A549 (cell line): ENCODE measurements around the gene ADAMTSL5. TPM values are rescaled to one million over a fixed set of nuclear protein-coding genes. Genes with fewer than 3 reads are reported as not detected.

Source experiments
- ATAC-seq, 2 experiments: fragments of 200-7000 bp in 1 of 2; fragments of >200 bp in 1 of 2; cut with Nextera tagmentation in 1 of 2; cut with Tn5 transposase in 1 of 2; 3 replicates each; pipeline versions ENCODE4 v1.8.0 to v1.9.1; 2018 to 2020; ENCODE audit warnings: mild to moderate bottlenecking in 1 of 2, moderate library complexity in 1 of 2
- CTCF ChIA-PET: fragments of 300-600 bp; sonication (Branson Sonifier 250); formaldehyde crosslinking; extraction: SDS; loops from one replicate; lab custom pipeline; 2021; ENCODE audit warnings: antibody characterized with exemption, inconsistent platforms; lab: Yijun Ruan, JAX
- POLR2A ChIA-PET: fragments of 350-600 bp; formaldehyde crosslinking; extraction: SDS; loops from one replicate; lab custom pipeline; 2021; ENCODE audit warnings: antibody characterized with exemption, inconsistent platforms; lab: Yijun Ruan, JAX
- DNase-seq, 2 experiments: peaks; one replicate each; pipeline versions ENCODE4 v3.0.0 to v3.0.0-alpha.2; 2011 to 2016; ENCODE audit warnings: low read depth in 1 of 2, low spot score in 1 of 2
- FAIRE-seq: peaks from 2 replicates; lab custom pipeline; 2011; peaks lifted over from hg19 to GRCh38; lab: Jason Lieb, UNC
- H3K27ac ChIP-seq, 2 experiments: fragments of >200 bp; sonication (Bioruptor Twin); formaldehyde crosslinking; 3 replicates each; pipeline ENCODE4 v1.5.1; 2016 to 2017
- H3K4me1 ChIP-seq: fragments of >200 bp; sonication (Bioruptor Twin); formaldehyde crosslinking; 3 replicates; pipeline ENCODE4 v1.6.1; 2016
- H3K4me2 ChIP-seq: fragments of >200 bp; sonication (Bioruptor Twin); formaldehyde crosslinking; 3 replicates; pipeline ENCODE4 v1.6.1; 2016
- H3K4me3 ChIP-seq: fragments of >200 bp; sonication (Bioruptor Twin); formaldehyde crosslinking; 3 replicates; pipeline ENCODE4 v1.5.1; 2016
- H3K9me3 ChIP-seq: fragments of >200 bp; sonication (Bioruptor Twin); formaldehyde crosslinking; 3 replicates; pipeline ENCODE4 v1.6.1; 2016
- BHLHE40 ChIP-seq: IDR thresholded peaks from 2 replicates; pipeline ENCODE4 v1.6.1; 2012; ENCODE audit warnings: low read depth, low read length, inconsistent platforms
- CHD2 ChIP-seq: fragments of 150-350 bp; IDR thresholded peaks from 2 replicates; pipeline ENCODE4 v1.6.1; 2014; ENCODE audit warnings: low read length; ENCODE audit not compliant: partially characterized antibody
- CHD4 ChIP-seq: fragments of 200-600 bp; sonication (generic); IDR thresholded peaks from 2 replicates; pipeline ENCODE4 v1.6.1; 2016; ENCODE audit warnings: antibody characterized with exemption, mild to moderate bottlenecking, borderline replicate concordance
- CTCF ChIP-seq: fragments of >200 bp; sonication (Bioruptor Twin); formaldehyde crosslinking; IDR thresholded peaks from 3 replicates; pipeline ENCODE4 v1.5.1; 2016
- FOXS1 ChIP-seq: fragments of 250-450 bp; sonication (Bioruptor Pico); IDR thresholded peaks from 2 replicates; pipeline ENCODE4 v1.5.0; 2020; ENCODE audit warnings: mild to moderate bottlenecking, moderate library complexity
- HES2 ChIP-seq: fragments of >200 bp; sonication (Bioruptor Twin); formaldehyde crosslinking; IDR thresholded peaks from 2 replicates; pipeline ENCODE4 v1.6.1; 2016
- HMGXB4 ChIP-seq: fragments of 250-450 bp; sonication (Bioruptor Pico); IDR thresholded peaks from 2 replicates; pipeline ENCODE4 v1.5.0; 2021; ENCODE audit warnings: mild to moderate bottlenecking, moderate library complexity, borderline replicate concordance
- HOXA7 ChIP-seq: fragments of 250-450 bp; sonication (Bioruptor Pico); IDR thresholded peaks from 2 replicates; pipeline ENCODE4 v1.5.0; 2020; ENCODE audit warnings: mild to moderate bottlenecking, moderate library complexity
- HOXB13 ChIP-seq: fragments of 250-450 bp; sonication (Bioruptor Pico); IDR thresholded peaks from 2 replicates; pipeline ENCODE4 v1.5.0; 2020; ENCODE audit warnings: low read depth, mild to moderate bottlenecking, moderate library complexity
- HOXB5 ChIP-seq: fragments of 250-450 bp; sonication (Bioruptor Pico); IDR thresholded peaks from 2 replicates; pipeline ENCODE4 v1.5.0; 2020; ENCODE audit warnings: mild to moderate bottlenecking, moderate library complexity
- MAX ChIP-seq: IDR thresholded peaks from 2 replicates; pipeline ENCODE4 v1.6.1; 2012
- NPAS2 ChIP-seq: fragments of 250-450 bp; sonication (Bioruptor Pico); IDR thresholded peaks from 2 replicates; pipeline ENCODE4 v1.8.0; 2022; ENCODE audit warnings: mild to moderate bottlenecking, moderate library complexity, borderline replicate concordance
- POLR2AphosphoS2 ChIP-seq: conservative IDR thresholded peaks from 2 replicates; pipeline ENCODE4 v1.6.1; 2012; ENCODE audit warnings: low read length, improper control_type of control experiment, inconsistent platforms
- RCOR1 ChIP-seq: fragments of 150-350 bp; IDR thresholded peaks from 2 replicates; pipeline ENCODE4 v1.6.1; 2014; ENCODE audit warnings: antibody characterized with exemption, low read length, low read depth
- REST ChIP-seq: fragments of 200-600 bp; sonication (generic); IDR thresholded peaks from 2 replicates; pipeline ENCODE4 v1.6.1; 2016; ENCODE audit warnings: antibody characterized with exemption, mild to moderate bottlenecking, moderate library complexity
- SMC3 ChIP-seq: fragments of >200 bp; sonication (Bioruptor Twin); formaldehyde crosslinking; IDR thresholded peaks from 3 replicates; pipeline ENCODE4 v1.6.1; 2018; ENCODE audit warnings: inconsistent platforms
- WGBS: methylation state at CpG from one replicate; pipeline ENCODE4 v1.1.6; 2017; ENCODE audit errors: missing lambda C conversion rate; 5-methylcytosine and 5-hydroxymethylcytosine counted together
- polyA plus RNA-seq, 4 experiments: library from polyadenylated mRNA; depleted of rRNA in 3 of 4; stranded (reverse); fragments of >200 nt; fragmentation: RNase III in 1 of 4; extraction: RNeasy Plus Mini Kit Qiagen cat#74134 plus additional on column Dnase treatment in 1 of 4; gene quantifications; 2 replicates in 3 of 4; 3 replicates in 1 of 4; pipeline ENCODE4 v1.2.3, GENCODE V29; 2011 to 2017
- TF ChIP-seq, protein P1 (sequence below): fragments of >200 bp; sonication (Bioruptor Twin); formaldehyde crosslinking; IDR thresholded peaks from 3 replicates; pipeline ENCODE4 v1.6.1; 2016
- TF ChIP-seq, protein P2 (sequence below): fragments of 250-450 bp; sonication (Bioruptor Pico); IDR thresholded peaks from 2 replicates; pipeline ENCODE4 v1.5.0; 2020; ENCODE audit warnings: low read depth, mild to moderate bottlenecking, moderate library complexity

The ADAMTSL5 gene
- polyA plus RNA-seq, 2 of the 4 experiments (the other 2 are of a cell fraction): 1.4 to 3.0 TPM

DNA sequence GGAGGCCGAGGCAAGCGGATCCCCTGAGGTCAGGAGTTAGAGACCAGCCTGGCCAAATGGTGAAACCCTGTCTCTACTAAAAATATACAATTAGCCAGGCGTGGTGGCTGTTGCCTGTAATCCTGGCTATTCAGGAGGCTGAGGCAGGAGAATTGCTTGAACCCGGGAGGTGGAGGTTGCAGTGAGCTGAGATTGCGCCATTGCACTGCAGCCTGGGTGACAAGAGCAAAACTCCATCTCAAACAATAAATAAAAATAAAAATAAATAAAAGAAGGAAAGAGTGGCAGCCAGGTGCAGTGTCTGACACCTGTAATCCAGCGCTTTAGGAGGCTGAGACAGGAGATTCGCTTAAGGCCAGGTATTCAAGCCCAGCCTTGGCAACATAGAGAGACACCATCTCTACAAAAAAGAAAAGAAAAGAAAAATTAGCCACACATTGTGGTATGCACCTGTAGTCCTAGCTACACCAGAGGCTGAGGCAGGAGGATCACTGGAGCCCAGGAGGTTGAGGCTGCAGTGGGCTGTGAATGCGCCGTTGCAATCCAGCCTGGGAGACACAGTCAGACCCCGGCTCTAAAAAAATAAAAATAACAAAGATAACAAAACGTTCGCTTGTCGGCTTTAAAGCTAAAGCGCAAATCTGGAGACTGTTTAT lies 10.3 kb downstream of the ADAMTSL5 start:
- POLR2A ChIA-PET: no interaction called here

More for the DNA sequence above, 10.3 kb downstream of the ADAMTSL5 start:
- Histone ChIP-seq H3K4me3 (no peak overlapping the region; the same call in 2 of the 3 replicates), H3K4me1 (peaks cover 16% of the 10 kb centered on the region; the same call in 2 of the 3 replicates), H3K9me3 (no peaks in the 10 kb centered on the region), H3K27ac (peak overlapping the region; percentile 74 to 84; a peak in 5 of 6 replicates), H3K4me2 (peak overlapping the region; percentile 89)
- ATAC-seq (no peak), FAIRE-seq (no peak), DNase-seq (no peak)
- CTCF ChIA-PET: interaction anchor here (0.9 to 2.5 kb wide), 5 partner anchors 8 to 17 kb away, joined by 4 to 9 read pairs (median 6); partner anchors contain the start of genes PCSK4 and REEP6
- TF ChIP-seq CTCF (no peak), HOXA7 (CRISPR knock-in tag) (no peak), RCOR1 (no peak), CHD4 (no peak), HES2 (no peak), POLR2AphosphoS2 (no peak), BHLHE40 (no peak), HOXB5 (no peak), SMC3 (no peak), HOXB13 (CRISPR knock-in tag) (no peak), FOXS1 (CRISPR knock-in tag) (no peak), MAX (no peak), REST (no peak), HMGXB4 (CRISPR knock-in tag) (no peak), NPAS2 (CRISPR knock-in tag) (no peak), CHD2 (no peak)
- TF ChIP-seq, protein P1, sequence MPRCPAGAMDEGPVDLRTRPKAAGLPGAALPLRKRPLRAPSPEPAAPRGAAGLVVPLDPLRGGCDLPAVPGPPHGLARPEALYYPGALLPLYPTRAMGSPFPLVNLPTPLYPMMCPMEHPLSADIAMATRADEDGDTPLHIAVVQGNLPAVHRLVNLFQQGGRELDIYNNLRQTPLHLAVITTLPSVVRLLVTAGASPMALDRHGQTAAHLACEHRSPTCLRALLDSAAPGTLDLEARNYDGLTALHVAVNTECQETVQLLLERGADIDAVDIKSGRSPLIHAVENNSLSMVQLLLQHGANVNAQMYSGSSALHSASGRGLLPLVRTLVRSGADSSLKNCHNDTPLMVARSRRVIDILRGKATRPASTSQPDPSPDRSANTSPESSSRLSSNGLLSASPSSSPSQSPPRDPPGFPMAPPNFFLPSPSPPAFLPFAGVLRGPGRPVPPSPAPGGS: no peak
- TF ChIP-seq, protein P2, sequence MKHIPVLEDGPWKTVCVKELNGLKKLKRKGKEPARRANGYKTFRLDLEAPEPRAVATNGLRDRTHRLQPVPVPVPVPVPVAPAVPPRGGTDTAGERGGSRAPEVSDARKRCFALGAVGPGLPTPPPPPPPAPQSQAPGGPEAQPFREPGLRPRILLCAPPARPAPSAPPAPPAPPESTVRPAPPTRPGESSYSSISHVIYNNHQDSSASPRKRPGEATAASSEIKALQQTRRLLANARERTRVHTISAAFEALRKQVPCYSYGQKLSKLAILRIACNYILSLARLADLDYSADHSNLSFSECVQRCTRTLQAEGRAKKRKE (CRISPR knock-in tag): no peak
- 76% methylated on average over 13 of the region's 14 CpGs for WGBS
